Loucy (cell line): ENCODE measurements around the gene SNX20.

ENCODE experiments used
- H2AFZ ChIP-seq: fragments of 200-600 bp; sonication (generic); 2 replicates; pipeline ENCODE4 v1.6.0; 2016; ENCODE audit warnings: antibody characterized with exemption, mild to moderate bottlenecking, low read length, moderate library complexity
- H3F3A ChIP-seq: fragments of 200-600 bp; 2 replicates; pipeline ENCODE4 v1.6.0; 2016; ENCODE audit warnings: antibody characterized with exemption, low read depth, mild to moderate bottlenecking
- H3K27me3 ChIP-seq: fragments of 200-600 bp; sonication (generic); 2 replicates; pipeline ENCODE4 v1.6.1; 2014; ENCODE audit warnings: low read length, mild to moderate bottlenecking; ENCODE audit not compliant: insufficient read depth, poor library complexity, severe bottlenecking
- H3K36me3 ChIP-seq: fragments of 200-600 bp; sonication (generic); 2 replicates; pipeline ENCODE4 v1.6.1; 2016; ENCODE audit warnings: low read length; ENCODE audit not compliant: insufficient read depth
- H3K4me1 ChIP-seq: fragments of 200-600 bp; sonication (generic); 2 replicates; pipeline ENCODE4 v1.5.1; 2014; ENCODE audit warnings: low read length, mild to moderate bottlenecking; ENCODE audit not compliant: insufficient read depth, poor library complexity, severe bottlenecking
- H3K4me2 ChIP-seq: fragments of 200-600 bp; sonication (generic); 2 replicates; pipeline ENCODE4 v1.6.0; 2014; ENCODE audit warnings: antibody characterized with exemption, low read length, low read depth, mild to moderate bottlenecking; ENCODE audit not compliant: poor library complexity, severe bottlenecking
- H3K4me3 ChIP-seq: fragments of 200-600 bp; sonication (generic); 2 replicates; pipeline ENCODE4 v1.5.1; 2014; ENCODE audit warnings: low read length, mild to moderate bottlenecking, mixed read lengths; ENCODE audit not compliant: poor library complexity, severe bottlenecking
- H3K79me2 ChIP-seq: fragments of 200-600 bp; sonication (generic); 2 replicates; pipeline ENCODE4 v1.6.1; 2014; ENCODE audit warnings: low read length; ENCODE audit not compliant: insufficient read depth
- H3K9ac ChIP-seq: fragments of 200-600 bp; sonication (generic); 2 replicates; pipeline ENCODE4 v1.6.0; 2014; ENCODE audit warnings: mild to moderate bottlenecking, low read depth, low read length, moderate library complexity; ENCODE audit not compliant: poor library complexity, severe bottlenecking
- H3K9me2 ChIP-seq: fragments of 200-600 bp; sonication (generic); replicated peaks from 2 replicates; pipeline ENCODE4 v1.6.1; 2016; ENCODE audit warnings: low read depth, low read length, mixed read lengths
- H3K9me3 ChIP-seq: fragments of 200-600 bp; sonication (generic); 2 replicates; pipeline ENCODE4 v1.6.1; 2014; ENCODE audit warnings: mild to moderate bottlenecking, antibody characterized with exemption, low read length, low read depth; ENCODE audit not compliant: insufficient read depth
- H4K20me1 ChIP-seq: fragments of 200-600 bp; sonication (generic); 2 replicates; pipeline ENCODE4 v1.6.0; 2014; ENCODE audit warnings: antibody characterized with exemption, low read length, mild to moderate bottlenecking; ENCODE audit not compliant: insufficient read depth, poor library complexity, severe bottlenecking
- CTCF ChIP-seq: fragments of 200-600 bp; sonication (generic); conservative IDR thresholded peaks from 2 replicates; pipeline ENCODE4 v1.5.1; 2014; ENCODE audit warnings: mild to moderate bottlenecking, antibody characterized with exemption, low read length
- EZH2phosphoT487 ChIP-seq: fragments of 200-600 bp; IDR thresholded peaks from 2 replicates; pipeline ENCODE4 v1.6.1; 2018; ENCODE audit warnings: antibody characterized with exemption, mild to moderate bottlenecking, moderate library complexity, borderline replicate concordance

Gene SNX20

GRCh38 chr16:50680556-50680893 is 587 bp downstream of the SNX20 start:
- Histone ChIP-seq H3K4me2 (peak overlapping the region; percentile 92), H3K9me2 (no peaks in the 10 kb centered on the region), H2AFZ (no peak overlapping the region), H3K9ac (peak overlapping the region; percentile 97), H3K79me2 (peaks cover 45% of the 10 kb centered on the region), H3K4me1 (peaks cover 63% of the 10 kb centered on the region), H3K9me3 (no peaks in the 10 kb centered on the region), H3K27me3 (no peaks in the 10 kb centered on the region), H4K20me1 (peaks cover 4% of the 10 kb centered on the region), H3K36me3 (peaks cover 2% of the 10 kb centered on the region; the same call in 1 of the 2 replicates), H3F3A (no peaks in the 10 kb centered on the region), H3K4me3 (peak overlapping the region; percentile 79)
- TF ChIP-seq EZH2phosphoT487 (no peak), CTCF (no peak)

DNA sequence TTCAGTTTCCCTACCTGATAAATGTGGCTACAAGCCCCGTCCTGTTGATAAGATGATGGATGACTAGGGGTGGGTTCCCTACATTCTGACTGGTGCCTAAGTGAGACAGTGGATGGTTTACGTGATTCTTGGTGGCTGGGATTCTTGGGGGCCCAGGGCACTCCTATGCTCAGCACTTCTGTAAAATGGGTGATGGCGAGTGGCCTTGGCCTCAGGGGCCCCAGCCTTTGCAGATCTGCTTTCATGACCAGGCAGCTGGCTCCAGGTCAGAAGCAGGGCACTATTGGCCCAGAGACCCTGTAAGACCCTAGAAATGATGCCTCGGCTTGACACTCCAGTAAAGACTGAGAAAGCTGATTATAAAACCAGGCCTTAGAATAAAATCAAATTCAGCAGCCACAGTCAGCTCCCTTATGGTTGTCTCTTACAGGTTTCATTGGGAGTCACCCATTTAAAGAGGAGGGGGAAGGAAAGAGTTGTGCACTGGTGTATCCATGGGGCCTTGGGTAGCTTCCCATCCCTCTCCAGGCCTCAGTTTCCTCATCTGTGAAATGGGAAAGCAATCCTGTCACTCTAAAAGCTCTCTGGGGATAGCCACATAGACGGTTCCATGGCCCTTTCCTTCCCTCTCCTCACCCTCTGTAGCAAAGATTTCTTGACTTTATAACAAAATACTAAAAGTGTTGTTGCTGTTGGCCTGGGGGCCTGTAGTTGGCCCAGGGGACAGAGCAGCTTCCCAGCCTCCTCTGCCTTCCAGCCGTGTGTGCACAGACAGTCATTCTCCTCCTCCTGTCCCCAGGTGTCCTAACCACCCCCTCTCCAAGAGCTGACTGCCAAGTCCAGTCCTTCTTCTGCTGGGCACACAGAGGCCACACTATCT is 1.2 kb downstream of the SNX20 start:
- Histone ChIP-seq H3K9me3 (no peaks in the 10 kb centered on the region), H3K79me2 (peaks cover 45% of the 10 kb centered on the region), H4K20me1 (peaks cover 4% of the 10 kb centered on the region), H3K4me2 (peak overlapping the region; percentile 92), H3K4me1 (peaks cover 57% of the 10 kb centered on the region), H3K9ac (peak overlapping the region; percentile 97), H3K4me3 (peak overlapping the region; percentile 79), H3F3A (no peaks in the 10 kb centered on the region), H3K9me2 (no peaks in the 10 kb centered on the region), H3K27me3 (no peaks in the 10 kb centered on the region), H3K36me3 (peaks cover 8% of the 10 kb centered on the region; the same call in 1 of the 2 replicates), H2AFZ (no peak overlapping the region)
- no peak for TF ChIP-seq CTCF
- TF ChIP-seq EZH2phosphoT487, result no peak

DNA sequence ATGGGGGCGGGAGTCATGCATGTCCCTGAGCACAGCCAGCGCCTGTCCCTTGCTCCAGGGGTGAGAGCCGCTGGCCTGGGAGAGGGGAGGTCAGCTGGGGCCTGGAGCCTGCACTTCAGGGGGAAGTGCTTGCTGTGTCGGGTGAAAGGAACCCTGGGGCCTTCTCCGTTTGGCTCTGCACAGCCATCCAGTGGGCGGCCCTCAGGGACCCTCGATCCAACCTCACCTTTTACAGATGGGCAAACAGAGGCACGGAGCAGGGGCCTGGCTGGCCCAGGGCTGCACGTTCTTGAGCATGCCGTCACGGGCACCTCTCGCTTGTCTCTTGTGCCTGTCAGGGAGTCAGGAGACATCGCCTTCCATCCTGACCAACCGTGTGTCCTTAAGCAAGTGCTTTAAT is 1.8 kb downstream of the SNX20 start:
- Histone ChIP-seq H3K4me3 (peak overlapping the region; percentile 79), H3K4me1 (peaks cover 51% of the 10 kb centered on the region), H3K36me3 (peaks cover 14% of the 10 kb centered on the region; the same call in 1 of the 2 replicates), H2AFZ (no peak overlapping the region), H3K9ac (peak overlapping the region; percentile 97), H3F3A (no peaks in the 10 kb centered on the region), H3K27me3 (no peaks in the 10 kb centered on the region), H3K9me2 (no peaks in the 10 kb centered on the region), H3K9me3 (no peaks in the 10 kb centered on the region), H4K20me1 (peaks cover 4% of the 10 kb centered on the region), H3K79me2 (peaks cover 45% of the 10 kb centered on the region), H3K4me2 (peak overlapping the region; percentile 92)
- no peak for TF ChIP-seq EZH2phosphoT487
- no peak for TF ChIP-seq CTCF
